Panc1 (cell line): ENCODE results near the gene MBOAT7. TPM values are rescaled to one million over a fixed set of nuclear protein-coding genes. Genes with fewer than 3 reads are reported as not detected.

Experiments
- ATAC-seq: fragments of 200-7000 bp; cut with Tn5 transposase; 2 replicates; pipeline ENCODE4 v1.9.1; 2020; ENCODE audit warnings: mild to moderate bottlenecking, moderate library complexity
- BruUV-seq: library from RNA; stranded (reverse); fragments of 400-500 nt; replicated peaks from 2 replicates; lab custom pipeline; 2021; lab: Mats Ljungman, UMichigan
- CTCF ChIA-PET: fragments of 300-600 bp; sonication (Branson Sonifier 250); formaldehyde crosslinking; loops from one replicate; lab custom pipeline; 2022; ENCODE audit warnings: antibody characterized with exemption; lab: Charles Lee
- POLR2A ChIA-PET: fragments of 300-600 bp; sonication (Branson Sonifier 250); formaldehyde crosslinking; loops from one replicate; lab custom pipeline; 2022; ENCODE audit warnings: antibody characterized with exemption; lab: Charles Lee
- DNase-seq: peaks from one replicate; pipeline ENCODE4 v3.0.0-alpha.2; 2010; ENCODE audit warnings: low read depth, low spot score
- H3K27ac ChIP-seq: 2 replicates; pipeline ENCODE4 v1.5.1; 2011; ENCODE audit warnings: mild to moderate bottlenecking, low read length, inconsistent platforms
- H3K27me3 ChIP-seq: fragments of 200-500 bp; sonication (Bioruptor generic); 2 replicates; pipeline ENCODE4 v1.6.0; 2014; ENCODE audit warnings: low read length, inconsistent platforms; ENCODE audit not compliant: control insufficient read depth, insufficient read depth
- H3K36me3 ChIP-seq: fragments of 200-500 bp; sonication (Bioruptor generic); 2 replicates; pipeline ENCODE4 v1.5.1; 2014; ENCODE audit warnings: inconsistent platforms, mild to moderate bottlenecking, low read length, moderate library complexity; ENCODE audit not compliant: control insufficient read depth, insufficient read depth
- H3K4me1 ChIP-seq: 2 replicates; pipeline ENCODE4 v1.5.1; 2011; ENCODE audit warnings: inconsistent platforms, mild to moderate bottlenecking, low read length, moderate library complexity; ENCODE audit not compliant: control insufficient read depth, insufficient read depth
- H3K4me3 ChIP-seq, 2 experiments: 2 replicates each; pipeline ENCODE4 v1.5.1; 2011 to 2012; ENCODE audit warnings: low read depth in 2 of 2, low read length in 2 of 2, mild to moderate bottlenecking in 2 of 2, inconsistent platforms in 1 of 2, moderate library complexity in 1 of 2
- H3K9me3 ChIP-seq: fragments of 200-500 bp; sonication (Bioruptor generic); 2 replicates; pipeline ENCODE4 v1.5.1; 2014; ENCODE audit warnings: low read depth, mild to moderate bottlenecking, inconsistent platforms, low read length, moderate library complexity; ENCODE audit not compliant: control insufficient read depth, insufficient read depth
- CTCF ChIP-seq: fragments of 450-650 bp; IDR thresholded peaks from 2 replicates; pipeline ENCODE4 v1.5.1; 2017; ENCODE audit warnings: mild to moderate bottlenecking
- POLR2AphosphoS5 ChIP-seq: IDR thresholded peaks from 2 replicates; pipeline ENCODE4 v1.6.1; 2012; ENCODE audit warnings: mild to moderate bottlenecking, low read depth, low read length, moderate library complexity
- REST ChIP-seq, 2 experiments: IDR thresholded peaks; 2 replicates each; pipeline ENCODE4 v1.6.1; 2011 to 2012; ENCODE audit warnings: low read depth in 2 of 2, control low read depth in 1 of 2, low read length in 1 of 2, mild to moderate bottlenecking in 1 of 2, moderate library complexity in 1 of 2; ENCODE audit not compliant: insufficient read depth in 1 of 2
- SIN3A ChIP-seq: IDR thresholded peaks from 2 replicates; pipeline ENCODE4 v1.6.1; 2012; ENCODE audit warnings: low read depth, mild to moderate bottlenecking, low read length, moderate library complexity, borderline replicate concordance; ENCODE audit not compliant: insufficient read depth
- TCF7L2 ChIP-seq: IDR thresholded peaks from 2 replicates; pipeline ENCODE4 v1.6.1; 2011; ENCODE audit warnings: mild to moderate bottlenecking, low read depth, low read length, inconsistent platforms
- in situ Hi-C: cut with HindIII; loops from 2 replicates; pipeline ENCODE4 v1.10.0; 2016; ENCODE audit warnings: low sequenced_read_pairs, low pct_unique_long_range_greater_than_20kb
- intact Hi-C: fragments of 100-400 bp; cut with micrococcal nuclease; formaldehyde crosslinking; loops from one replicate; pipeline ENCODE4 v1.10.0; 2022; ENCODE audit not compliant: unreplicated experiment
- total RNA-seq: library from RNA; stranded (reverse); gene quantifications from one replicate; pipeline ENCODE4 v1.2.1, GENCODE V29; 2021; ENCODE audit not compliant: unreplicated experiment

MBOAT7 gene
- total RNA-seq, 1 experiment from 2014 or later = 264 TPM

GRCh38 chr19:54158812-54159351, 30.5 kb downstream of the MBOAT7 start:
- Histone ChIP-seq H3K9me3 (no peaks in the 10 kb centered on the region), H3K36me3 (peaks cover 5% of the 10 kb centered on the region), H3K4me1 (peaks cover 34% of the 10 kb centered on the region), H3K27me3 (no peaks in the 10 kb centered on the region), H3K27ac (peak overlapping the region; percentile 99), H3K4me3 (peak overlapping the region; percentile 84 to 97)
- DNase-seq (no peak), ATAC-seq (no peak)
- BruUV-seq = TSS peak; percentile 87
- TF ChIP-seq TCF7L2 = no peak
- TF ChIP-seq CTCF = no peak
- TF ChIP-seq POLR2AphosphoS5 = no peak
- no peak for TF ChIP-seq REST (IDR thresholded peaks at IDR 0.05; ENCODE audit: insufficient read depth in 1 of 2, low read depth in 2 of 2, low read length in 1 of 2)
- TF ChIP-seq SIN3A = no peak; the same call in 1 of the 2 replicates
- intact Hi-C loops = no loop called here
- ChIA-PET CTCF (no interaction called here), POLR2A (interaction anchor here (1.5 kb wide), 1 partner anchor 22 kb away, joined by 4 read pairs; the partner anchor contains the start of gene CNOT3)
- in situ Hi-C loops = no loop called here

GRCh38 chr19:54156953-54157352, 32.4 kb downstream of the MBOAT7 start:
- no peak overlapping the region for H3K4me3 ChIP-seq
- no peaks in the 10 kb centered on the region for H3K9me3 ChIP-seq
- DNase-seq (no peak), ATAC-seq (no peak)
- ChIA-PET CTCF (interaction anchor here (0.5 to 0.6 kb wide), 3 partner anchors 20 to 295 kb away, joined by 4 to 5 read pairs (median 4); partner anchors contain the start of gene CNOT3), POLR2A (interaction anchor here (1.1 kb wide), 1 partner anchor 20 kb away, joined by 3 read pairs; the partner anchor contains the start of gene CNOT3)
- H3K36me3 ChIP-seq = peaks cover 12% of the 10 kb centered on the region
- no TSS peak for BruUV-seq
- in situ Hi-C loops (no loop called here), intact Hi-C loops (no loop called here)
- no peaks in the 10 kb centered on the region for H3K27me3 ChIP-seq
- no peak for TF ChIP-seq POLR2AphosphoS5
- no peak for TF ChIP-seq REST (IDR thresholded peaks at IDR 0.05; ENCODE audit: insufficient read depth in 1 of 2, low read depth in 2 of 2, low read length in 1 of 2)
- TF ChIP-seq SIN3A = no peak
- TF ChIP-seq CTCF = no peak
- TF ChIP-seq TCF7L2 = no peak
- H3K4me1 ChIP-seq = peaks cover 37% of the 10 kb centered on the region
- no peak overlapping the region for H3K27ac ChIP-seq
